CD4-positive, alpha-beta T cell treated with Interleukin-6 at 100 ng/mL for 8 hours (primary cell): ENCODE measurements around the gene RASA2.
"Not testable (repeated sequence)": the region's sequence is repeated elsewhere in the genome, so short reads cannot be mapped to it uniquely, and the experiment has no call there.

Source experiments
- DNase-seq: peaks from one replicate; pipeline ENCODE4 v3.0.0-alpha.2; 2020; ENCODE audit warnings: mixed read lengths, low spot score

The RASA2 gene

GRCh38 chr3:141578202-141578973 is 91.6 kb downstream of the RASA2 start:
- DNase-seq, result no peak

GRCh38 chr3:141594357-141594756 is 107.5 kb downstream of the RASA2 start:
- no peak for DNase-seq

GRCh38 chr3:141597931-141598330 is 111.1 kb downstream of the RASA2 start:
- no peak for DNase-seq

DNA sequence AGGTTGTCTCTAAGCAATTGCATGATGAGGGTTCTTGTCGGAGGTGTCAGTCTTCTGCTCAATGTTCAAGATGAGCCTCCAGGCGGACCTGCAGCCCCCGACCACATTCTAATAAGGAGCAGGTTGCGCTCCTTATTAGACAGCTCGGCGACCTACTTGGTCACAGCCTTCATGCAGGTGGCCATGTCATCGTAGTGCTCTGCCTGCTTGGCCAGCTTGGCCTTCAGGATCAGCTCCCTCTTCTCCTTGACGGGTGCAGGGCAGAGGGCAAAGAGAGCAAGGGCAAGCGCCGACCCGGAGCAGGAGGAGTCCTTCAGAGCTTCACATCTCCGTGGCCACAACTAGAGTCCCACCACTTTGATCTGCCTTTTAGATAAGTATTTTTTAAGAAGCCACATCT is 113.5 kb downstream of the RASA2 start:
- DNase-seq, result no peak

DNA sequence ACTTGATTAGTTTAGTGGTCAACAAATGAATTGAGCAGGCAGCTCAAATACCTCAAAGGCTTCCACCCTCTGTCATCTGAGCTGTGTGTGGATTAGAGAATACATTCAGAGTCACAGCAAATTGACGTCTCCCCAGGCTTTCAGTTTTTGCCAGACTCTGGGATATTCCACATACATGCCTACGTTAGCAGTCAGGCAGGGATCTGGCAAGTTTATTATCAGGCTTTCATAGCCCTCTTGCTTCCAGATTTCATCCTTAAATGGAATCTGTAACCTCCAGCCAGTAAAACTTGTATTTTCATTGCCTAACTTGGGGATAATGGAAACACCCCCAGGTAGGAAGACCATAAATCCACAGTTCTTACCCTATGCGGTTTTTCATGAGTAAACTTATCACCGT is 115.9 kb downstream of the RASA2 start:
- no peak for DNase-seq

DNA sequence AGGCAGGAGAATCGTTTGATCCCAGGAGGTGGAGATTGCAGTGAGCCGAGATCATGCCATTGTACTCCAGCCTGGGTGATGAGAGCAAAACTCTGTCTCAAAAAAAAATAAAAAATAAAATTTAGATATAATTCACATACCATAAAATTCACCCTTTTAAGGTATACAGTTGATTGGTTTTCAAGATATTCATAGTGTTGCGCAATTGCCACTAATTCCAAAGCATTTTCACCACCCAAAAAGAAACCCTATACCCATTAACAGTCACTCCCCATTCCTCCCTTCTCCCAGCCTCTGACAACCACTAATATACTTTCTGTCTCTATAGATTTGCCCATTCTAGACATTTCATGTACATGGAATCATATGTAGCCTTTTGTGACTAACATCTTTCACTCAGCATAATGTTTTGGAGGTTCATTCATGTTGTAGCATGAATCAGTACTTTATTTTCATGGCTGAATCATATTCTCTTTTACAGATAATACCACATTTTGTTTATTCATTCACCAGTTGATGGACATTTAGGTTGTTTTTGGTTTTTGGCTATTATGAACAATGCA is 116.7 kb downstream of the RASA2 start:
- DNase-seq, result no peak

GRCh38 chr3:141605883-141606282 is 119.1 kb downstream of the RASA2 start:
- no peak for DNase-seq

DNA sequence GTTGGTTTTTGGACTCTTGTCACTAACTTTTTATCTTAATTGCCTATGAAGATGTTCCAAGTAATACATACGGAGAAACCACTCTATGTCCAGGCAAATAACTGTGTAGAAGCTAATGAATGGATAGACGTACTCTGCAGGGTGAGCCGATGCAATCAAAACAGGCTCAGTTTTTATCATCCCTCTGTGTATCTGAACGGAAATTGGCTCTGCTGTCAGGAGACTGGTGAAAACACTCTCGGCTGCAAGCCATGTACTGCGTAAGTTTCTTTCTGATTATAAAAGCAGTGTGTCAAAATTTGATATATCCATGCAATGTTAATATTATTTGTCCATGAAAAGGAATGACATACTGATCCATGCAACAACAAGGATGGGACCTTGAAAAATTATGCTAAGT is 121.6 kb downstream of the RASA2 start:
- no peak for DNase-seq

GRCh38 chr3:141610939-141611338 is 124.1 kb downstream of the RASA2 start:
- DNase-seq, result no peak

GRCh38 chr3:141618103-141618910 is 131.5 kb downstream of the RASA2 start:
- DNase-seq, result no peak

- DNase-seq, result no peak
Measured at GRCh38 chr3:141618938-141619337, 132.1 kb downstream of the RASA2 start.

GRCh38 chr3:141619450-141619849 is 132.6 kb downstream of the RASA2 start:
- no peak for DNase-seq

DNA sequence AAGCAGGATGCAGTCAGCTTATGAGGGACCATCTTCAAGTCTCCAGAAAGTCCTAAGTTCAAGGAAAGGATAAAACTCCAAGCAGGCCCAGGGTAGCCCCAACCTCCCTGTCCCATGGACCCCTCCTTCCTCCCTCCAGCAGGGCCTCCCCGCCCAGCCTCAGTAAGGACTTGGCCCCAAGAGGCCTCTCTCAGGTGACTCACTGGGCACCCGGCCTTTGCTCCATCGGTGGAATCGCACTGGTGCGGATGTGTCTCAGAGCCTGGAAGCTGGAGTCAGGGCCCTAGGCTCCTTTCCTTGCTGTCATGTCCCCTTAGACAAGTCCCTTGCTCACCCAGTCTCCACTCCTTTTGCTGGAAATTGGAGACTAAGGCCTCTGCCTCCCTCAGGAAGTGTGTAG is 136.9 kb downstream of the RASA2 start:
- no peak for DNase-seq

DNA sequence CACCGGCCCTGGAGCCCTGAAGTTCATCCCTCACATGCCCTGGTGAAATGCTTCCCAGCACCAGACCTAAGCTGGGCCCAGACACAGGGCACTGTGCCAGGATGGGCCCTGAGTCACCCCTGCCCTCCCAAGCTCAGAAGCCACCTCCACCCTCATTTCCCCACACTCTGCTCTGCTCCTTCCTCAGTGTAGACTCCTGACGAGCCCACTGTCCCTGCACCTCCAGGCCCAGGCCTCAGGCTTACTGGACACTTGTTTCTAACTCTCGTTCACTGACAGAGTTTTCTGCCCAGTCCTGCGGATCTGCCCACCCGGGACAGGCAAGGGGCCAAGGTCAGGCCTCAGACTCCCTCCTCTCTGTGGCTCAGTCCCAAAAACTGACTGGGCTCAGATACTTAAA is 138.7 kb downstream of the RASA2 start:
- DNase-seq, result no peak

GRCh38 chr3:141628334-141628733 is 141.5 kb downstream of the RASA2 start:
- DNase-seq, result not testable (repeated sequence)

- not testable (repeated sequence) for DNase-seq
Measured at GRCh38 chr3:141628868-141629441, 142.1 kb downstream of the RASA2 start.

- no peak for DNase-seq
Measured at GRCh38 chr3:141629976-141630375, 143.1 kb downstream of the RASA2 start.

DNA sequence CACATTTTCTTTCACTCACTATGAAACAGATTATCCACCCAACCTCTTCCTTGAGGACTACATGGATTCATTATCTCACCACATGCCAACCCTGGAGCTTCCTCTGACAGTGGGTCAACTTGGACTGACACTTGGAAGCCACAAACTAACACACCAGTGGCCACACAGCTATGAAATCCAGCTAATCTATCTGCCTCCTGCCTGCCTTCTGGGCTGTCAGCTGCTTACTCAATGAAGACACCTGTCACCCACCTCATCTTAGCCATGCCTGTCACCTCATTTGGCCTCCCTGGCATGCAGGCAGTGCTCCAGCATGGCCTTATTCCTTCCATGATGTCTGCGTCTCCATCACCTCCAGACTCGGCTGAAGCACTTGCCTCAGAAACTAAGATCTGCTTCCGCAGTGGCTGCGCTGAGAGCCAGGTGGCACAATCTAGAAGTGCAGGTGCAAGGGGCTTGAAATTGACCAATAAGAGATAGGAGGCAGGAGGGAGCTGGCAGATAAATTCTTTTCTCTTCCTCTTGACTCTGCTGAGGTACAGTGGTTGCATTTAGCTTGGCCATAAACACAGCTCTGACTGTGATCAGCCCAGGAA is 146.1 kb downstream of the RASA2 start:
- no peak for DNase-seq

GRCh38 chr3:141642215-141642614 is 155.4 kb downstream of the RASA2 start:
- no peak for DNase-seq

GRCh38 chr3:141643391-141643790 is 156.6 kb downstream of the RASA2 start:
- no peak for DNase-seq

GRCh38 chr3:141643796-141644195 is 157.0 kb downstream of the RASA2 start:
- no peak for DNase-seq

GRCh38 chr3:141644931-141645330 is 158.1 kb downstream of the RASA2 start:
- DNase-seq, result peak; percentile 55
